ENCODE data around the gene CALHM5. TPM values are rescaled to one million over a fixed set of nuclear protein-coding genes. Genes with fewer than 3 reads are reported as not detected.

Gene CALHM5
- total and polyA plus RNA-seq, 9 of the 15 experiments (the other 6 are each of a cell fraction or from before 2014, with no cell fraction given), result under 0.01 to 0.05 (median 0.02) TPM; not detected in 2

DNA sequence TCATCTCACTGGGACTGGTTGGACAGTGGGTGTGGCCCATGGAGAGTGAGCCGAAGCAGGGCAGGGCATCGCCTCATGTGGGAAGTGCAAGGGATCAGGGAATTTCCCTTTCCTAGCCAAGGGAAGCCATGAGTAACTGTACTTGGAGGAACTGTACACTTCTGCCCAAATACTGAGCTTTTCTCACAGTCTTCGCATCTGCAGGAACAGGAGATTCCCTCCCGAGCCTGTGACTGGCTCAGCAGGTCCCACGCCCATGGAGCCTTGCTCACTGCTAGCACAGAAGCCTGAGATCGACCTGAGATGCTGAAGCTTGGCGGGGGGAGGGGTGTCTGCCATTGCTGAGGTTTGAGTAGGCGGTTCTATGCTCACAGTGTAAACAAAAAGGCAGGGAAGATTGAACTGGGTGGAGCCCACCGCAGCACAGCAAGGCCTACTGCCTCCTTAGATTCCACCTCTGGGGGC is 10.4 kb upstream of the CALHM5 start (continued):
- TF ChIP-seq, protein P1, sequence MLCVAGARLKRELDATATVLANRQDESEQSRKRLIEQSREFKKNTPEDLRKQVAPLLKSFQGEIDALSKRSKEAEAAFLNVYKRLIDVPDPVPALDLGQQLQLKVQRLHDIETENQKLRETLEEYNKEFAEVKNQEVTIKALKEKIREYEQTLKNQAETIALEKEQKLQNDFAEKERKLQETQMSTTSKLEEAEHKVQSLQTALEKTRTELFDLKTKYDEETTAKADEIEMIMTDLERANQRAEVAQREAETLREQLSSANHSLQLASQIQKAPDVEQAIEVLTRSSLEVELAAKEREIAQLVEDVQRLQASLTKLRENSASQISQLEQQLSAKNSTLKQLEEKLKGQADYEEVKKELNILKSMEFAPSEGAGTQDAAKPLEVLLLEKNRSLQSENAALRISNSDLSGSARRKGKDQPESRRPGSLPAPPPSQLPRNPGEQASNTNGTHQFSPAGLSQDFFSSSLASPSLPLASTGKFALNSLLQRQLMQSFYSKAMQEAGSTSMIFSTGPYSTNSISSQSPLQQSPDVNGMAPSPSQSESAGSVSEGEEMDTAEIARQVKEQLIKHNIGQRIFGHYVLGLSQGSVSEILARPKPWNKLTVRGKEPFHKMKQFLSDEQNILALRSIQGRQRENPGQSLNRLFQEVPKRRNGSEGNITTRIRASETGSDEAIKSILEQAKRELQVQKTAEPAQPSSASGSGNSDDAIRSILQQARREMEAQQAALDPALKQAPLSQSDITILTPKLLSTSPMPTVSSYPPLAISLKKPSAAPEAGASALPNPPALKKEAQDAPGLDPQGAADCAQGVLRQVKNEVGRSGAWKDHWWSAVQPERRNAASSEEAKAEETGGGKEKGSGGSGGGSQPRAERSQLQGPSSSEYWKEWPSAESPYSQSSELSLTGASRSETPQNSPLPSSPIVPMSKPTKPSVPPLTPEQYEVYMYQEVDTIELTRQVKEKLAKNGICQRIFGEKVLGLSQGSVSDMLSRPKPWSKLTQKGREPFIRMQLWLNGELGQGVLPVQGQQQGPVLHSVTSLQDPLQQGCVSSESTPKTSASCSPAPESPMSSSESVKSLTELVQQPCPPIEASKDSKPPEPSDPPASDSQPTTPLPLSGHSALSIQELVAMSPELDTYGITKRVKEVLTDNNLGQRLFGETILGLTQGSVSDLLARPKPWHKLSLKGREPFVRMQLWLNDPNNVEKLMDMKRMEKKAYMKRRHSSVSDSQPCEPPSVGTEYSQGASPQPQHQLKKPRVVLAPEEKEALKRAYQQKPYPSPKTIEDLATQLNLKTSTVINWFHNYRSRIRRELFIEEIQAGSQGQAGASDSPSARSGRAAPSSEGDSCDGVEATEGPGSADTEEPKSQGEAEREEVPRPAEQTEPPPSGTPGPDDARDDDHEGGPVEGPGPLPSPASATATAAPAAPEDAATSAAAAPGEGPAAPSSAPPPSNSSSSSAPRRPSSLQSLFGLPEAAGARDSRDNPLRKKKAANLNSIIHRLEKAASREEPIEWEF (CRISPR knock-in tag; IDR thresholded peaks at IDR 0.05), result no peak
- TF ChIP-seq ZNF184 (CRISPR knock-in tag; IDR thresholded peaks at IDR 0.05), result no peak
- TF ChIP-seq FOS (IDR thresholded peaks at IDR 0.05; ENCODE audit: extremely low read depth, insufficient read length), result no peak
- peak in 1 of 2 experiments; percentile 49; a peak in 1 of 4 replicates for TF ChIP-seq HDAC1 (IDR thresholded peaks at IDR 0.05)
- TF ChIP-seq CXXC5 (CRISPR knock-in tag; IDR thresholded peaks at IDR 0.05), result no peak
- TF ChIP-seq OTX1 (CRISPR knock-in tag; IDR thresholded peaks at IDR 0.05), result no peak
- no peak for TF ChIP-seq SP2 (IDR thresholded peaks at IDR 0.05; ENCODE audit: extremely low read depth, low read depth, low read length, poor library complexity, severe bottlenecking)
- TF ChIP-seq, protein P2, sequence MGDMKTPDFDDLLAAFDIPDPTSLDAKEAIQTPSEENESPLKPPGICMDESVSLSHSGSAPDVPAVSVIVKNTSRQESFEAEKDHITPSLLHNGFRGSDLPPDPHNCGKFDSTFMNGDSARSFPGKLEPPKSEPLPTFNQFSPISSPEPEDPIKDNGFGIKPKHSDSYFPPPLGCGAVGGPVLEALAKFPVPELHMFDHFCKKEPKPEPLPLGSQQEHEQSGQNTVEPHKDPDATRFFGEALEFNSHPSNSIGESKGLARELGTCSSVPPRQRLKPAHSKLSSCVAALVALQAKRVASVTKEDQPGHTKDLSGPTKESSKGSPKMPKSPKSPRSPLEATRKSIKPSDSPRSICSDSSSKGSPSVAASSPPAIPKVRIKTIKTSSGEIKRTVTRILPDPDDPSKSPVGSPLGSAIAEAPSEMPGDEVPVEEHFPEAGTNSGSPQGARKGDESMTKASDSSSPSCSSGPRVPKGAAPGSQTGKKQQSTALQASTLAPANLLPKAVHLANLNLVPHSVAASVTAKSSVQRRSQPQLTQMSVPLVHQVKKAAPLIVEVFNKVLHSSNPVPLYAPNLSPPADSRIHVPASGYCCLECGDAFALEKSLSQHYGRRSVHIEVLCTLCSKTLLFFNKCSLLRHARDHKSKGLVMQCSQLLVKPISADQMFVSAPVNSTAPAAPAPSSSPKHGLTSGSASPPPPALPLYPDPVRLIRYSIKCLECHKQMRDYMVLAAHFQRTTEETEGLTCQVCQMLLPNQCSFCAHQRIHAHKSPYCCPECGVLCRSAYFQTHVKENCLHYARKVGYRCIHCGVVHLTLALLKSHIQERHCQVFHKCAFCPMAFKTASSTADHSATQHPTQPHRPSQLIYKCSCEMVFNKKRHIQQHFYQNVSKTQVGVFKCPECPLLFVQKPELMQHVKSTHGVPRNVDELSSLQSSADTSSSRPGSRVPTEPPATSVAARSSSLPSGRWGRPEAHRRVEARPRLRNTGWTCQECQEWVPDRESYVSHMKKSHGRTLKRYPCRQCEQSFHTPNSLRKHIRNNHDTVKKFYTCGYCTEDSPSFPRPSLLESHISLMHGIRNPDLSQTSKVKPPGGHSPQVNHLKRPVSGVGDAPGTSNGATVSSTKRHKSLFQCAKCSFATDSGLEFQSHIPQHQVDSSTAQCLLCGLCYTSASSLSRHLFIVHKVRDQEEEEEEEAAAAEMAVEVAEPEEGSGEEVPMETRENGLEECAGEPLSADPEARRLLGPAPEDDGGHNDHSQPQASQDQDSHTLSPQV (IDR thresholded peaks at IDR 0.05), result no peak
- no peak for TF ChIP-seq BMI1 (IDR thresholded peaks at IDR 0.05; ENCODE audit: low read length)
- 0 out of 2 replicates have a peak, but pooled peaks have one; percentile 28 for TF ChIP-seq KLF1 (tag; IDR thresholded peaks at IDR 0.05)
- TF ChIP-seq, protein P3, sequence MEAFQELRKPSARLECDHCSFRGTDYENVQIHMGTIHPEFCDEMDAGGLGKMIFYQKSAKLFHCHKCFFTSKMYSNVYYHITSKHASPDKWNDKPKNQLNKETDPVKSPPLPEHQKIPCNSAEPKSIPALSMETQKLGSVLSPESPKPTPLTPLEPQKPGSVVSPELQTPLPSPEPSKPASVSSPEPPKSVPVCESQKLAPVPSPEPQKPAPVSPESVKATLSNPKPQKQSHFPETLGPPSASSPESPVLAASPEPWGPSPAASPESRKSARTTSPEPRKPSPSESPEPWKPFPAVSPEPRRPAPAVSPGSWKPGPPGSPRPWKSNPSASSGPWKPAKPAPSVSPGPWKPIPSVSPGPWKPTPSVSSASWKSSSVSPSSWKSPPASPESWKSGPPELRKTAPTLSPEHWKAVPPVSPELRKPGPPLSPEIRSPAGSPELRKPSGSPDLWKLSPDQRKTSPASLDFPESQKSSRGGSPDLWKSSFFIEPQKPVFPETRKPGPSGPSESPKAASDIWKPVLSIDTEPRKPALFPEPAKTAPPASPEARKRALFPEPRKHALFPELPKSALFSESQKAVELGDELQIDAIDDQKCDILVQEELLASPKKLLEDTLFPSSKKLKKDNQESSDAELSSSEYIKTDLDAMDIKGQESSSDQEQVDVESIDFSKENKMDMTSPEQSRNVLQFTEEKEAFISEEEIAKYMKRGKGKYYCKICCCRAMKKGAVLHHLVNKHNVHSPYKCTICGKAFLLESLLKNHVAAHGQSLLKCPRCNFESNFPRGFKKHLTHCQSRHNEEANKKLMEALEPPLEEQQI (IDR thresholded peaks at IDR 0.05), result no peak
- TF ChIP-seq RAD21 (CRISPR knock-in tag; conservative IDR thresholded peaks at IDR 0.05 in 1 of 2, IDR thresholded peaks at IDR 0.05 in 1 of 2), result no peak
- TF ChIP-seq, protein P4, sequence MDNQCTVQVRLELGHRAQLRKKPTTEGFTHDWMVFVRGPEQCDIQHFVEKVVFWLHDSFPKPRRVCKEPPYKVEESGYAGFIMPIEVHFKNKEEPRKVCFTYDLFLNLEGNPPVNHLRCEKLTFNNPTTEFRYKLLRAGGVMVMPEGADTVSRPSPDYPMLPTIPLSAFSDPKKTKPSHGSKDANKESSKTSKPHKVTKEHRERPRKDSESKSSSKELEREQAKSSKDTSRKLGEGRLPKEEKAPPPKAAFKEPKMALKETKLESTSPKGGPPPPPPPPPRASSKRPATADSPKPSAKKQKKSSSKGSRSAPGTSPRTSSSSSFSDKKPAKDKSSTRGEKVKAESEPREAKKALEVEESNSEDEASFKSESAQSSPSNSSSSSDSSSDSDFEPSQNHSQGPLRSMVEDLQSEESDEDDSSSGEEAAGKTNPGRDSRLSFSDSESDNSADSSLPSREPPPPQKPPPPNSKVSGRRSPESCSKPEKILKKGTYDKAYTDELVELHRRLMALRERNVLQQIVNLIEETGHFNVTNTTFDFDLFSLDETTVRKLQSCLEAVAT (IDR thresholded peaks at IDR 0.05), result no peak
- peak; percentile 45; the same call in 1 of the 2 replicates for TF ChIP-seq TEAD4 (IDR thresholded peaks at IDR 0.05; ENCODE audit: low read length)
- no peak for TF ChIP-seq TEAD4 (CRISPR knock-in tag; IDR thresholded peaks at IDR 0.05; ENCODE audit: borderline replicate concordance)
